ENCODE measurements around the gene ADGRL2. TPM values are rescaled to one million over a fixed set of nuclear protein-coding genes. Genes with fewer than 3 reads are reported as not detected.
"Not testable (repeated sequence)": the region's sequence is repeated elsewhere in the genome, so short reads cannot be mapped to it uniquely, and the experiment has no call there.

The ADGRL2 gene
- total RNA-seq, 1 donor from 2014 or later, result 270 TPM

GRCh38 chr1:81852961-81853360 is 52.2 kb downstream of the ADGRL2 start:
- no peak overlapping the region for H3K4me3 ChIP-seq
- no peak overlapping the region for H3K9ac ChIP-seq
- H3K27ac ChIP-seq, result peak overlapping the region; percentile 18
- H3K27me3 ChIP-seq, result no peaks in the 10 kb centered on the region
- H3K36me3 Mint-ChIP-seq, result peaks cover 16% of the 10 kb centered on the region
- H3K4me3 Mint-ChIP-seq, result no peak overlapping the region
- no peaks in the 10 kb centered on the region for H3K9me3 Mint-ChIP-seq
- DNase-seq (ENCODE audit: low spot score), result no peak
- H3K4me1 Mint-ChIP-seq, result peaks cover 55% of the 10 kb centered on the region
- peaks cover 29% of the 10 kb centered on the region for H3F3A ChIP-seq (ENCODE audit: low read depth)
- peaks cover 99% of the 10 kb centered on the region for H4K20me1 ChIP-seq (ENCODE audit: low read depth)
- H3K27ac Mint-ChIP-seq, result no peak overlapping the region
- no peaks in the 10 kb centered on the region for H3K36me3 ChIP-seq
- no peaks in the 10 kb centered on the region for H3K27me3 Mint-ChIP-seq (ENCODE audit: insufficient read depth, low read depth)
- H3K4me1 ChIP-seq, result peaks cover 69% of the 10 kb centered on the region
- no peak for TF ChIP-seq EZH2 (IDR thresholded peaks at IDR 0.05)
- no peak for TF ChIP-seq EZH2phosphoT487 (IDR thresholded peaks at IDR 0.05)
- no peak for TF ChIP-seq CTCF (IDR thresholded peaks at IDR 0.05)
- peaks cover 100% of the 10 kb centered on the region for H3K79me2 ChIP-seq (ENCODE audit: low read depth)
- no peak overlapping the region for H2AFZ ChIP-seq (replicated peaks)
- no peaks in the 10 kb centered on the region for H3K9me3 ChIP-seq (ENCODE audit: low read depth)
- peak overlapping the region; percentile 15 for H3K4me2 ChIP-seq

GRCh38 chr1:81867235-81867634 is 66.5 kb downstream of the ADGRL2 start:
- TF ChIP-seq CTCF (IDR thresholded peaks at IDR 0.05) (no peak), EZH2phosphoT487 (IDR thresholded peaks at IDR 0.05) (no peak), EZH2 (IDR thresholded peaks at IDR 0.05) (no peak)
- Histone ChIP-seq H3K27me3 (no peaks in the 10 kb centered on the region), H3K27ac (no peak overlapping the region), H4K20me1 (ENCODE audit: low read depth) (peaks cover 36% of the 10 kb centered on the region), H3K4me2 (no peak overlapping the region), H3K9ac (no peak overlapping the region), H3K4me1 (peaks cover 6% of the 10 kb centered on the region), H3K79me2 (ENCODE audit: low read depth) (peaks cover 100% of the 10 kb centered on the region), H3K9me3 (ENCODE audit: low read depth) (peaks cover 6% of the 10 kb centered on the region), H3K36me3 (peaks cover 22% of the 10 kb centered on the region), H2AFZ (replicated peaks) (no peak overlapping the region), H3F3A (ENCODE audit: low read depth) (peaks cover 10% of the 10 kb centered on the region), H3K4me3 (no peak overlapping the region)
- peaks cover 58% of the 10 kb centered on the region for H3K36me3 Mint-ChIP-seq
- no peak overlapping the region for H3K4me3 Mint-ChIP-seq
- no peak for DNase-seq (ENCODE audit: low spot score)
- peaks cover 22% of the 10 kb centered on the region for H3K9me3 Mint-ChIP-seq
- no peaks in the 10 kb centered on the region for H3K4me1 Mint-ChIP-seq
- no peak overlapping the region for H3K27ac Mint-ChIP-seq
- H3K27me3 Mint-ChIP-seq (ENCODE audit: insufficient read depth, low read depth), result no peaks in the 10 kb centered on the region

GRCh38 chr1:81869307-81869706 is 68.6 kb downstream of the ADGRL2 start:
- no peak overlapping the region for H3K4me3 Mint-ChIP-seq
- Histone ChIP-seq H2AFZ (replicated peaks) (no peak overlapping the region), H3F3A (ENCODE audit: low read depth) (peaks cover 14% of the 10 kb centered on the region), H3K79me2 (ENCODE audit: low read depth) (peaks cover 100% of the 10 kb centered on the region), H3K4me1 (peaks cover 20% of the 10 kb centered on the region), H3K27ac (no peak overlapping the region), H3K9me3 (ENCODE audit: low read depth) (peaks cover 6% of the 10 kb centered on the region), H4K20me1 (ENCODE audit: low read depth) (peaks cover 38% of the 10 kb centered on the region), H3K9ac (no peak overlapping the region), H3K36me3 (peaks cover 22% of the 10 kb centered on the region), H3K27me3 (no peaks in the 10 kb centered on the region), H3K4me3 (no peak overlapping the region), H3K4me2 (no peak overlapping the region)
- no peak for DNase-seq (ENCODE audit: low spot score)
- H3K36me3 Mint-ChIP-seq, result peaks cover 56% of the 10 kb centered on the region
- TF ChIP-seq EZH2 (IDR thresholded peaks at IDR 0.05) (no peak), EZH2phosphoT487 (IDR thresholded peaks at IDR 0.05) (no peak), CTCF (IDR thresholded peaks at IDR 0.05) (no peak)
- H3K9me3 Mint-ChIP-seq, result peaks cover 23% of the 10 kb centered on the region
- no peaks in the 10 kb centered on the region for H3K27me3 Mint-ChIP-seq (ENCODE audit: insufficient read depth, low read depth)
- peaks cover 8% of the 10 kb centered on the region for H3K4me1 Mint-ChIP-seq
- no peak overlapping the region for H3K27ac Mint-ChIP-seq

GRCh38 chr1:81871091-81871490 is 70.4 kb downstream of the ADGRL2 start:
- peaks cover 23% of the 10 kb centered on the region for H3K9me3 Mint-ChIP-seq
- peaks cover 22% of the 10 kb centered on the region for H3K4me1 Mint-ChIP-seq
- Histone ChIP-seq H4K20me1 (ENCODE audit: low read depth) (peaks cover 40% of the 10 kb centered on the region), H3K36me3 (peaks cover 20% of the 10 kb centered on the region), H3K79me2 (ENCODE audit: low read depth) (peaks cover 100% of the 10 kb centered on the region), H3F3A (ENCODE audit: low read depth) (peaks cover 18% of the 10 kb centered on the region), H3K4me1 (peaks cover 36% of the 10 kb centered on the region)
- DNase-seq (ENCODE audit: low spot score); H3K27me3 Mint-ChIP-seq (ENCODE audit: insufficient read depth, low read depth); H3K9ac ChIP-seq; H3K4me2 ChIP-seq; H3K27me3 ChIP-seq; H3K4me3 ChIP-seq; H3K27ac ChIP-seq; H3K27ac Mint-ChIP-seq; H3K4me3 Mint-ChIP-seq; H3K9me3 ChIP-seq (ENCODE audit: low read depth); H2AFZ ChIP-seq (replicated peaks): not testable (repeated sequence)
- peaks cover 52% of the 10 kb centered on the region for H3K36me3 Mint-ChIP-seq

All from neural progenitor cell (in vitro differentiated cells).